ENCODE data around the gene PRR7.

Gene PRR7

DNA sequence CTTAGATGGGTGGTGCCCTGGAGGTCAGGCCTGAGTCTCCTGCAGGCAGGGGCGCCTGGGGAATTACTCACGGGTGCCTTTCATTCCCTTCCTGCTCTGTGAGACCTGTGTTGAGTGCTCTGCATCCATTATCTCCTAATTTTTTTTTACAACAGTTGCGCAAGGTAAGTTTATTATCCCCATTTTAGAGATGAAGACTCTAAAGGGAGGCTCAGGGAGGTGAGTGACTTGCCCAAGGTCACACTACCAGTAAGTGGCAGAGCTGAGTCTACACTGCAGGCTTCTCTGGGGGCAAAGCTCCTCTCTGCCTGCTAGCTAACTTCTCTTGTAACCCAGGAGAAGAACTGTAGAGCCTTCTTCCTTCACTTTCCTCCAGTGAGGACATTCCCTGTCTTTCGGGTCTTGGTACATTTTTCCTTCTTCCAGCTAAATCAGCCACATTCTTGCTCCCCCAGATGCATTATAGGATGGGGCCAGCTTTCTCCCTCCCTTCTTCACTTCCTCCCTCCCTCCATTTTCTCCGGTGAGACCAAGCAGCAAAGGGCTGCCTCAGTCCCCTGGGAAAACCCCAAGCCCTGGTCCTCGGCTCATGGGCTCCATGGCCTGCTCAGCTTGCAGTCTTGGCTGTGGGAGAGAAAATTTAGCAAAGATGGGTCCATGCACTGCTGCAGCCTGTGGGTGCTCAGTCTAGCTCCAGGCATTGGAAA, 1.8 kb downstream of the PRR7 start:
- Histone ChIP-seq H3K4me1 (peaks cover 21% of the 10 kb centered on the region), H3K4me3 (ENCODE audit: low read depth, low read length) (peak overlapping the region; percentile 66)

GRCh38 chr5:177449140-177450061, 2.8 kb downstream of the PRR7 start:
- no peak for TF ChIP-seq CTCF (IDR thresholded peaks at IDR 0.05; ENCODE audit: low read depth, low read length)

More for the DNA sequence above, 1.8 kb downstream of the PRR7 start:
- H3K27me3 ChIP-seq = no peaks in the 10 kb centered on the region
- peaks cover 8% of the 10 kb centered on the region; the same call in 1 of the 2 replicates for H3K36me3 ChIP-seq
- no peak for DNase-seq
- TF ChIP-seq CTCF (IDR thresholded peaks at IDR 0.05; ENCODE audit: low read depth, low read length) = no peak
- no peaks in the 10 kb centered on the region for H3K9me3 ChIP-seq

DNA sequence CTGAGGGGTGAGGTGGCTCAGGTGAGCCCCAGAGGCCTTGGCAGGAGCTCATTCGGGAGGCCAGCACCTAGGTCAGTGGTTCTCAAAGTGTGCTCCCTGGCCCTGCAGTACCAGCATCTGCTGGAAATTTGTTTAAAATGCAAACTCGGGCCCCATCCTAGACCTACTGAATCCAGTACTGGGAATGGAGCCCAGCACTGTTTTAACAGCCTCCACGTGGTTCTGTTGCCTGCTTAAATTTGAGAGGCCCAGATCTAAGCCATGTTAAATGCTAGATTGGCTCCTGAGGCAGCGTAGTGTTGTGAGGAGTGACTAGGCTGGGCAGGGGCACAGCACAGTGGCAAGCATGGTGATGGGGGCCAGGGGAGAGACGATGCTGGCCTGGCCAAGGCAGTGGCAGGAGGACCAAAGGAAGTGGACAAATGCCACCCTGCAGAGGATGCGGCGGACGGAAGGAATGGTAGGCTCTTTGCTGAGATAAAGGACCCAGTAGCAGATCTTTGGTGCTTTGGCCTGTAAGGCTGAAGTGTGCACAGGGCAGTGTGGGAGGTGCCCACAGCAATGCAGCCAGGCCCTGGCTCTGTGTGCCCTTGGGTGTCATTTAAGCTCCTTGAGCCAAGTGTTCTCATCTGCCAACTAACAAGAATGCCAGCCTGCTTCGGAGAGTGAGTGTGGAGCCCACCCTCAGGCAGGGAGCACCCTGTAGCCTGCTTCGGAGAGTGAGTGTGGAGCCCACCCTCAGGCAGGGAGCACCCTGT, 4.2 kb downstream of the PRR7 start:
- no peak for TF ChIP-seq CTCF (IDR thresholded peaks at IDR 0.05; ENCODE audit: low read depth, low read length)
- H3K27me3 ChIP-seq = no peaks in the 10 kb centered on the region
- H3K4me3 ChIP-seq (ENCODE audit: low read depth, low read length) = no peak overlapping the region
- DNase-seq = no peak
- no peaks in the 10 kb centered on the region for H3K9me3 ChIP-seq
- peaks cover 6% of the 10 kb centered on the region; the same call in 1 of the 2 replicates for H3K36me3 ChIP-seq
- H3K4me1 ChIP-seq = peaks cover 26% of the 10 kb centered on the region

More at GRCh38 chr5:177449140-177450061, 2.8 kb downstream of the PRR7 start:
- no peak for DNase-seq
- Histone ChIP-seq H3K27me3 (no peaks in the 10 kb centered on the region), H3K4me3 (ENCODE audit: low read depth, low read length) (no peak overlapping the region), H3K9me3 (no peaks in the 10 kb centered on the region), H3K36me3 (peaks cover 6% of the 10 kb centered on the region; the same call in 1 of the 2 replicates), H3K4me1 (peaks cover 26% of the 10 kb centered on the region)

GRCh38 chr5:177452688-177453638, 6.3 kb downstream of the PRR7 start:
- peaks cover 15% of the 10 kb centered on the region for H3K36me3 ChIP-seq
- H3K4me3 ChIP-seq (ENCODE audit: low read depth, low read length) = peak overlapping the region; percentile 73; the same call in 1 of the 2 replicates
- DNase-seq = peak; percentile 64
- peaks cover 33% of the 10 kb centered on the region for H3K4me1 ChIP-seq
- TF ChIP-seq CTCF (IDR thresholded peaks at IDR 0.05; ENCODE audit: low read depth, low read length) = no peak; the same call in 1 of the 2 replicates
- H3K27me3 ChIP-seq = no peaks in the 10 kb centered on the region
- no peaks in the 10 kb centered on the region for H3K9me3 ChIP-seq

DNA sequence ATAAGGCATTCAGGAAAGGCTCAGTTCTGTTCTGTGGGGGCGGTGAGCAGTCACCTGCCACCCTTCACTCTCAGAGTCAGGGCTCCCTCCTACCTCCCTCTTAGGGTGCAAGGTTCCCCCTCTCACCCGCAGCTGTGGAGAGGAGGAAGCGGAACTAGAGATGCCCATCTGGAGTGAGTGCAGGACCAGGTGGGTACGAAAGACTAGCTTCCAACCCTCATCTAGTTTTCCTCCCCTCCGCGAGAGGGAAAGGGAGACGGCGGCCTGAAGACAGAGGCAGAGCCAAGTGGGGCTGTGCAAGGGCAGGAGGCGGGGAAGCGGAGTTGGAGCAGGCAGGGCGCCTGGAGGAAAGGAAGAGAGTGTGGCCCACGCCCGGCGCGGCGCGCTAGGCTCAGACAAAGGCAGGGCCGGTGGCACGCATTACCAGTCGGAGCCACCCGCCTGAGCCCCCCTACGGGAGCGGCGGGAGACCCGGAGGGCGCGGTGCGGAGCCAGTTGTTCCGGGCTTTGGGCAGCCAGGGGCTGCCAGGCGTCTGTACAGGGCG, 7.3 kb downstream of the PRR7 start:
- Histone ChIP-seq H3K27me3 (no peaks in the 10 kb centered on the region), H3K9me3 (no peaks in the 10 kb centered on the region), H3K36me3 (peaks cover 25% of the 10 kb centered on the region), H3K4me1 (peaks cover 34% of the 10 kb centered on the region), H3K4me3 (ENCODE audit: low read depth, low read length) (peak overlapping the region; percentile 73)
- DNase-seq = peak; percentile 63
- no peak for TF ChIP-seq CTCF (IDR thresholded peaks at IDR 0.05; ENCODE audit: low read depth, low read length)
